ENCODE results near the gene GORASP1. TPM values are rescaled to one million over a fixed set of nuclear protein-coding genes. Genes with fewer than 3 reads are reported as not detected.
A peak's percentile ranks its signal among the peaks of the same experiment; 100 is the strongest.

Gene GORASP1
- total and polyA plus RNA-seq, 2 of the 13 experiments (the other 11 are each of a cell fraction or from before 2014, with no cell fraction given) = 36.4 to 39.8 TPM

- no peaks in the 10 kb centered on the region; a peak in 1 of 5 replicates for H3K27me3 ChIP-seq (ENCODE audit: control insufficient read depth in 1 of 2, insufficient read depth in 2 of 2, low read length in 2 of 2)
- no peak overlapping the region for H3K27ac ChIP-seq (ENCODE audit: extremely low read length, insufficient read depth, low read length)
- peak overlapping the region; percentile 97 for H3K4me2 ChIP-seq (ENCODE audit: low read depth, low read length)
- H3K79me2 ChIP-seq (ENCODE audit: insufficient read depth, low read length) = peaks cover 20% of the 10 kb centered on the region
- H3K4me1 ChIP-seq (ENCODE audit: insufficient read depth, low read length) = peaks cover 38% of the 10 kb centered on the region
- H3K36me3 ChIP-seq (replicated peaks in 1 of 2; ENCODE audit: control insufficient read depth in 1 of 2, insufficient read depth in 2 of 2, low read length in 2 of 2) = no peaks in the 10 kb centered on the region
- peak overlapping the region; percentile 90; the same call in 1 of the 2 replicates for H3K9ac ChIP-seq (ENCODE audit: insufficient read depth, low read depth, low read length)
- H3K9me3 ChIP-seq (ENCODE audit: low read length) = no peaks in the 10 kb centered on the region
- no peak for ATAC-seq
- H2AFZ ChIP-seq (ENCODE audit: low read length) = no peak overlapping the region
- BruUV-seq (replicated peaks) = no TSS peak
- FAIRE-seq = no peak
- intact Hi-C loops (cut with micrococcal nuclease; ENCODE audit: unreplicated experiment) (loop anchor here (5.0 kb wide), 1 partner anchor 179 kb away; no protein-coding TSS in a partner anchor), in situ Hi-C loops (cut with HindIII; ENCODE audit: extremely low pct_ligation_motif_present, low pct_unique_long_range_greater_than_20kb) (no loop called here)
- peak overlapping the region; percentile 85 to 94 (median 87) for H3K4me3 ChIP-seq (replicated peaks in 1 of 3; ENCODE audit: insufficient read depth in 1 of 3, low read depth in 2 of 3, low read length in 3 of 3)
- H4K20me1 ChIP-seq (ENCODE audit: insufficient read depth, low read length) = no peaks in the 10 kb centered on the region
- ChIA-PET CTCF (ENCODE audit: low intra/inter-chr PET ratio, low total read pairs) (no interaction called here), POLR2A (interaction anchor here (0.7 to 1.0 kb wide), 4 partner anchors 20 to 180 kb away, joined by 3 read pairs; no protein-coding TSS in a partner anchor)
- WGBS (ENCODE audit: low lambda C conversion rate) = 24% methylated on average over 2 of the region's 2 CpGs
- DNase-seq (ENCODE audit: low spot score) = no peak
- no peak for TF ChIP-seq ZBTB2 (CRISPR knock-in tag; IDR thresholded peaks at IDR 0.05; ENCODE audit: low read depth)
- TF ChIP-seq HNF4G (IDR thresholded peaks at IDR 0.05; ENCODE audit: borderline replicate concordance, low read depth, low read length) = no peak
- no peak for TF ChIP-seq HNF4G (CRISPR knock-in tag; IDR thresholded peaks at IDR 0.05; ENCODE audit: borderline replicate concordance, low read depth)
- no peak for TF ChIP-seq ZNF619 (CRISPR knock-in tag; IDR thresholded peaks at IDR 0.05)
- TF ChIP-seq RBAK (CRISPR knock-in tag; IDR thresholded peaks at IDR 0.05) = no peak
- TF ChIP-seq ZFY (CRISPR knock-in tag; IDR thresholded peaks at IDR 0.05) = no peak
- TF ChIP-seq SRSF4 (IDR thresholded peaks at IDR 0.05; ENCODE audit: low read depth, low read length, poor library complexity, severe bottlenecking) = no peak
- TF ChIP-seq, protein P1, sequence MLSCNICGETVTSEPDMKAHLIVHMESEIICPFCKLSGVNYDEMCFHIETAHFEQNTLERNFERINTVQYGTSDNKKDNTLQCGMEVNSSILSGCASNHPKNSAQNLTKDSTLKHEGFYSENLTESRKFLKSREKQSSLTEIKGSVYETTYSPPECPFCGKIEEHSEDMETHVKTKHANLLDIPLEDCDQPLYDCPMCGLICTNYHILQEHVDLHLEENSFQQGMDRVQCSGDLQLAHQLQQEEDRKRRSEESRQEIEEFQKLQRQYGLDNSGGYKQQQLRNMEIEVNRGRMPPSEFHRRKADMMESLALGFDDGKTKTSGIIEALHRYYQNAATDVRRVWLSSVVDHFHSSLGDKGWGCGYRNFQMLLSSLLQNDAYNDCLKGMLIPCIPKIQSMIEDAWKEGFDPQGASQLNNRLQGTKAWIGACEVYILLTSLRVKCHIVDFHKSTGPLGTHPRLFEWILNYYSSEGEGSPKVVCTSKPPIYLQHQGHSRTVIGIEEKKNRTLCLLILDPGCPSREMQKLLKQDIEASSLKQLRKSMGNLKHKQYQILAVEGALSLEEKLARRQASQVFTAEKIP (CRISPR knock-in tag; IDR thresholded peaks at IDR 0.05; ENCODE audit: borderline replicate concordance) = no peak
- no peak for TF ChIP-seq PAX8 (CRISPR knock-in tag; IDR thresholded peaks at IDR 0.05; ENCODE audit: borderline replicate concordance)
- TF ChIP-seq TBX2 (CRISPR knock-in tag; IDR thresholded peaks at IDR 0.05; ENCODE audit: borderline replicate concordance) = no peak
- TF ChIP-seq SNAPC2 (CRISPR knock-in tag; IDR thresholded peaks at IDR 0.05) = no peak
- TF ChIP-seq ATM (IDR thresholded peaks at IDR 0.05; ENCODE audit: borderline replicate concordance) = no peak
- TF ChIP-seq ZNF318 (CRISPR knock-in tag; IDR thresholded peaks at IDR 0.05) = no peak
Measured at GRCh38 chr3:39108200-39108710, 828 bp upstream of the GORASP1 start.
